Endothelial cell of umbilical vein (primary cell): ENCODE data around the gene FMNL2. TPM values are rescaled to one million over a fixed set of nuclear protein-coding genes. Genes with fewer than 3 reads are reported as not detected.

Experiments
- BruUV-seq: library from RNA; stranded (reverse); fragments of 400-500 nt; replicated peaks from 2 replicates; lab custom pipeline; 2021; lab: Mats Ljungman, UMichigan
- CTCF ChIA-PET: fragments of 300-600, 350-600 bp; sonication (Branson Sonifier 250); formaldehyde crosslinking; loops from one replicate; lab custom pipeline; 2021; ENCODE audit warnings: antibody characterized with exemption, inconsistent platforms; lab: Charles Lee
- POLR2A ChIA-PET: fragments of 300-600, 350-600 bp; sonication (Branson Sonifier 250); formaldehyde crosslinking; loops from one replicate; lab custom pipeline; 2021; ENCODE audit warnings: antibody characterized with exemption, inconsistent platforms; lab: Charles Lee
- DNase-seq: peaks from one replicate; pipeline ENCODE4 v3.0.0-alpha.2; 2011; ENCODE audit warnings: low read depth, low spot score
- FAIRE-seq: peaks from 2 replicates; lab custom pipeline; 2011; peaks lifted over from hg19 to GRCh38; lab: Jason Lieb, UNC
- H2AFZ ChIP-seq: 2 replicates; pipeline ENCODE4 v1.6.0; 2012; ENCODE audit warnings: low read depth, low read length, control low read depth, inconsistent platforms
- H3K27ac ChIP-seq: 2 replicates; pipeline ENCODE4 v1.5.1; 2011; ENCODE audit warnings: low read depth, mild to moderate bottlenecking, control low read depth, low read length, moderate library complexity; ENCODE audit not compliant: insufficient read depth
- H3K27me3 ChIP-seq, 2 experiments: 2 replicates each; pipeline versions ENCODE4 v1.6.0 to v1.6.1; 2011; ENCODE audit warnings: low read length in 2 of 2, mixed read lengths in 1 of 2; ENCODE audit not compliant: control insufficient read depth in 2 of 2, insufficient read depth in 2 of 2
- H3K36me3 ChIP-seq, 2 experiments: 2 replicates in 1 of 2; 3 replicates in 1 of 2; pipeline ENCODE4 v1.5.1; 2011; ENCODE audit warnings: low read length in 2 of 2, mild to moderate bottlenecking in 1 of 2, moderate library complexity in 1 of 2; ENCODE audit not compliant: control insufficient read depth in 2 of 2, insufficient read depth in 2 of 2; ENCODE audit errors: extremely low read depth in 1 of 2
- H3K4me1 ChIP-seq: 3 replicates; pipeline ENCODE4 v1.5.1; 2011; ENCODE audit warnings: mild to moderate bottlenecking, low read length; ENCODE audit not compliant: control insufficient read depth, insufficient read depth; ENCODE audit errors: extremely low read depth
- H3K4me2 ChIP-seq: 2 replicates; pipeline ENCODE4 v1.6.1; 2011; ENCODE audit warnings: low read length, control low read depth, mixed read lengths; ENCODE audit not compliant: insufficient read depth
- H3K4me3 ChIP-seq, 3 experiments: fragments of 200-600 bp in 1 of 3; sonication (generic), shearing (Covaris generic) in 1 of 3; replicated peaks in 1 of 3; 2 replicates each; pipeline ENCODE4 v1.5.1; 2011 to 2016; ENCODE audit warnings: control low read depth in 3 of 3, low read length in 3 of 3, mild to moderate bottlenecking in 2 of 3, inconsistent platforms in 1 of 3, low read depth in 1 of 3, moderate library complexity in 1 of 3; ENCODE audit not compliant: insufficient read depth in 1 of 3
- H3K79me2 ChIP-seq: 2 replicates; pipeline ENCODE4 v1.6.0; 2012; ENCODE audit warnings: low read length, inconsistent platforms; ENCODE audit not compliant: control insufficient read depth, insufficient read depth
- H3K9ac ChIP-seq: replicated peaks from 2 replicates; pipeline ENCODE3; 2011; ENCODE audit warnings: low read length, control low read depth; ENCODE audit not compliant: insufficient read depth; ENCODE audit errors: extremely low read depth
- H3K9me1 ChIP-seq: replicated peaks from 3 replicates; pipeline ENCODE4 v1.6.0; 2011; ENCODE audit warnings: mild to moderate bottlenecking, low read length; ENCODE audit not compliant: control insufficient read depth, insufficient read depth; ENCODE audit errors: extremely low read depth
- H3K9me3 ChIP-seq: replicated peaks from 2 replicates; pipeline ENCODE4 v1.5.1; 2012; ENCODE audit warnings: low read length, inconsistent platforms; ENCODE audit not compliant: control insufficient read depth, insufficient read depth
- H4K20me1 ChIP-seq: replicated peaks from 2 replicates; pipeline ENCODE3; 2011; ENCODE audit warnings: mild to moderate bottlenecking, low read length; ENCODE audit not compliant: control insufficient read depth, insufficient read depth; ENCODE audit errors: extremely low read depth
- EZH2 ChIP-seq: IDR thresholded peaks from 2 replicates; pipeline ENCODE4 v1.6.1; 2012; ENCODE audit warnings: borderline replicate concordance, low read depth, mild to moderate bottlenecking, moderate library complexity, low read length, inconsistent platforms; ENCODE audit not compliant: severe bottlenecking
- FOS ChIP-seq: IDR thresholded peaks from 2 replicates; pipeline ENCODE4 v1.6.1; 2011; ENCODE audit warnings: mild to moderate bottlenecking, low read length, moderate library complexity, borderline replicate concordance; ENCODE audit not compliant: insufficient read depth
- GATA2 ChIP-seq: IDR thresholded peaks from 2 replicates; pipeline ENCODE4 v1.7.0; 2011; ENCODE audit warnings: low read depth, mild to moderate bottlenecking, moderate library complexity, mixed read lengths, low read length; ENCODE audit not compliant: insufficient read length, insufficient read depth
- JUN ChIP-seq: IDR thresholded peaks from 2 replicates; pipeline ENCODE4 v1.6.1; 2011; ENCODE audit warnings: borderline replicate concordance, low read depth; ENCODE audit not compliant: insufficient read length, insufficient read depth
- MAX ChIP-seq: IDR thresholded peaks from 2 replicates; pipeline ENCODE4 v1.6.1; 2011; ENCODE audit not compliant: insufficient read depth, insufficient read length
- MYC ChIP-seq: IDR thresholded peaks from one replicate; pipeline ENCODE4 v1.6.1; 2011; ENCODE audit warnings: mild to moderate bottlenecking, low read depth, low read length
- POLR2A ChIP-seq: IDR thresholded peaks from 2 replicates; pipeline ENCODE4 v1.6.1; 2012; ENCODE audit warnings: low read depth, mild to moderate bottlenecking, control low read depth, low read length
- POLR2AphosphoS5 ChIP-seq: IDR thresholded peaks from 2 replicates; pipeline ENCODE4 v1.6.1; 2012; ENCODE audit warnings: low read depth, mild to moderate bottlenecking, control low read depth, low read length, moderate library complexity; ENCODE audit not compliant: insufficient read depth
- dilution Hi-C: fragments of 300-500 bp; cut with MboI; formaldehyde crosslinking; loops from one replicate; pipeline ENCODE4 v1.15.0; 2019; ENCODE audit warnings: low sequenced_read_pairs; ENCODE audit not compliant: extremely low pct_ligation_motif_present
- intact Hi-C: fragments of 100-400 bp; cut with micrococcal nuclease; formaldehyde crosslinking; loops from one replicate; pipeline ENCODE4 v1.10.0; 2022
- polyA plus RNA-seq, 4 experiments: library from polyadenylated mRNA; depleted of rRNA in 3 of 4; stranded (reverse) in 3 of 4; unstranded in 1 of 4; fragments of >200 nt; gene quantifications; 2 replicates each; pipeline versions ENCODE4 v1.2.1 to v1.2.3, GENCODE V29; 2011 to 2012; ENCODE audit warnings: missing spikeins in 1 of 4
- total RNA-seq: library from RNA; stranded (reverse); gene quantifications from 2 replicates; pipeline ENCODE4 v1.2.3, GENCODE V29; 2021
- TF ChIP-seq, protein P1 (sequence below), 2 donors: IDR thresholded peaks; 1 replicate in 1 of 2; 2 replicates in 1 of 2; pipeline ENCODE4 v1.5.1; 2011; ENCODE audit warnings: low read length in 2 of 2, mild to moderate bottlenecking in 2 of 2, moderate library complexity in 2 of 2, control low read depth in 1 of 2, inconsistent platforms in 1 of 2, low read depth in 1 of 2; ENCODE audit not compliant: insufficient read depth in 1 of 2; ENCODE audit errors: extremely low read depth in 1 of 2

Gene FMNL2
- total and polyA plus RNA-seq, 2 donors (not counting 3 experiments of a cell fraction or from before 2014, with no cell fraction given) = 8.3 to 28.0 TPM

GRCh38 chr2:152682663-152683062, 347.7 kb downstream of the FMNL2 start:
- ChIA-PET CTCF (no interaction called here), POLR2A (no interaction called here)
- intact Hi-C loops = no loop called here
- TF ChIP-seq MYC = no peak
- no peak for TF ChIP-seq JUN
- no peak for TF ChIP-seq MAX
- no peak for TF ChIP-seq EZH2
- no peak for TF ChIP-seq POLR2AphosphoS5
- no peak for TF ChIP-seq POLR2A
- no peak for TF ChIP-seq GATA2
- TF ChIP-seq, protein P1, sequence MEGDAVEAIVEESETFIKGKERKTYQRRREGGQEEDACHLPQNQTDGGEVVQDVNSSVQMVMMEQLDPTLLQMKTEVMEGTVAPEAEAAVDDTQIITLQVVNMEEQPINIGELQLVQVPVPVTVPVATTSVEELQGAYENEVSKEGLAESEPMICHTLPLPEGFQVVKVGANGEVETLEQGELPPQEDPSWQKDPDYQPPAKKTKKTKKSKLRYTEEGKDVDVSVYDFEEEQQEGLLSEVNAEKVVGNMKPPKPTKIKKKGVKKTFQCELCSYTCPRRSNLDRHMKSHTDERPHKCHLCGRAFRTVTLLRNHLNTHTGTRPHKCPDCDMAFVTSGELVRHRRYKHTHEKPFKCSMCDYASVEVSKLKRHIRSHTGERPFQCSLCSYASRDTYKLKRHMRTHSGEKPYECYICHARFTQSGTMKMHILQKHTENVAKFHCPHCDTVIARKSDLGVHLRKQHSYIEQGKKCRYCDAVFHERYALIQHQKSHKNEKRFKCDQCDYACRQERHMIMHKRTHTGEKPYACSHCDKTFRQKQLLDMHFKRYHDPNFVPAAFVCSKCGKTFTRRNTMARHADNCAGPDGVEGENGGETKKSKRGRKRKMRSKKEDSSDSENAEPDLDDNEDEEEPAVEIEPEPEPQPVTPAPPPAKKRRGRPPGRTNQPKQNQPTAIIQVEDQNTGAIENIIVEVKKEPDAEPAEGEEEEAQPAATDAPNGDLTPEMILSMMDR (IDR thresholded peaks at IDR 0.05; ENCODE audit: extremely low read depth in 1 of 2, insufficient read depth in 1 of 2, low read depth in 1 of 2, low read length in 2 of 2) = no peak
- no peak for TF ChIP-seq FOS
- Histone ChIP-seq H3K9me1 (no peaks in the 10 kb centered on the region), H2AFZ (no peak overlapping the region), H3K27ac (no peak overlapping the region), H3K27me3 (no peaks in the 10 kb centered on the region), H3K4me1 (no peaks in the 10 kb centered on the region), H3K79me2 (peaks cover 49% of the 10 kb centered on the region), H3K4me3 (no peak overlapping the region), H3K36me3 (no peaks in the 10 kb centered on the region), H3K4me2 (no peak overlapping the region), H4K20me1 (peaks cover 3% of the 10 kb centered on the region), H3K9me3 (no peaks in the 10 kb centered on the region), H3K9ac (no peak overlapping the region)
- dilution Hi-C loops = no loop called here
- DNase-seq (no peak), FAIRE-seq (no peak)
- BruUV-seq = no TSS peak
